Hematopoietic multipotent progenitor cell treated with erythropoietin and hydrocortisone succinate and interleukin-3 and kit ligand, for 15 days (in vitro differentiated cells): Measurements from ENCODE around the gene IGF1R.
A peak's percentile ranks its signal among the peaks of the same experiment; 100 is the strongest.

ENCODE experiments used
- DNase-seq: peaks from one replicate; pipeline ENCODE4 v3.0.0-alpha.2; 2015; ENCODE audit warnings: low spot score

IGF1R gene

GRCh38 chr15:98888820-98889479 lies 240.6 kb downstream of the IGF1R start:
- DNase-seq = no peak

- no peak for DNase-seq
These were observed 241.8 kb downstream of the IGF1R start for GRCh38 chr15:98889930-98890695.

- DNase-seq = no peak
These were observed 243.0 kb downstream of the IGF1R start for GRCh38 chr15:98891301-98891700.

- DNase-seq = no peak
These were observed 245.1 kb downstream of the IGF1R start for GRCh38 chr15:98893401-98893800.

GRCh38 chr15:98894312-98894711 lies 246.0 kb downstream of the IGF1R start:
- no peak for DNase-seq

- DNase-seq = no peak
These were observed 247.8 kb downstream of the IGF1R start for GRCh38 chr15:98896002-98896721.

GRCh38 chr15:98896802-98897732 lies 248.7 kb downstream of the IGF1R start:
- no peak for DNase-seq

- no peak for DNase-seq
These were observed 249.8 kb downstream of the IGF1R start for GRCh38 chr15:98898122-98898521.

- no peak for DNase-seq
These were observed 251.1 kb downstream of the IGF1R start for GRCh38 chr15:98899272-98900021.

- no peak for DNase-seq
These were observed 252.0 kb downstream of the IGF1R start for GRCh38 chr15:98900356-98900755.

- no peak for DNase-seq
These were observed 253.2 kb downstream of the IGF1R start for GRCh38 chr15:98901434-98902072.

- DNase-seq = no peak
These were observed 254.6 kb downstream of the IGF1R start for GRCh38 chr15:98902931-98903330.

- no peak for DNase-seq
These were observed 255.2 kb downstream of the IGF1R start for GRCh38 chr15:98903377-98904018.

- peak; percentile 62 for DNase-seq
These were observed 256.2 kb downstream of the IGF1R start for GRCh38 chr15:98904544-98904943.

GRCh38 chr15:98905963-98906711 lies 257.8 kb downstream of the IGF1R start:
- no peak for DNase-seq

- DNase-seq = no peak
These were observed 258.4 kb downstream of the IGF1R start for GRCh38 chr15:98906712-98907083.

GRCh38 chr15:98907927-98908471 lies 259.7 kb downstream of the IGF1R start:
- DNase-seq = no peak

GRCh38 chr15:98909968-98910885 lies 261.9 kb downstream of the IGF1R start:
- no peak for DNase-seq
